Vagina (tissue), 2 donors: ENCODE measurements around the gene RNF128. TPM values are rescaled to one million over a fixed set of nuclear protein-coding genes. Genes with fewer than 3 reads are reported as not detected.

ENCODE experiments used
- DNase-seq, 2 donors: peaks; one replicate each; pipeline ENCODE4 v3.0.0-alpha.2; 2017; ENCODE audit errors: extremely low spot score in 2 of 2
- H3K27ac ChIP-seq: fragments of 200-600 bp; sonication (generic); one replicate; pipeline ENCODE4 v1.5.1; 2019
- H3K27me3 ChIP-seq: fragments of 200-600 bp; sonication (generic); one replicate; pipeline ENCODE4 v1.5.1; 2019
- H3K36me3 ChIP-seq, 2 donors: fragments of 200-600 bp; sonication (generic); one replicate each; pipeline ENCODE4 v1.5.1; 2017 to 2019
- H3K4me1 ChIP-seq: fragments of 200-600 bp; sonication (generic); one replicate; pipeline ENCODE4 v1.5.1; 2019
- H3K4me3 ChIP-seq, 2 donors: fragments of 200-600 bp; sonication (generic); 1 replicate in 1 of 2; 2 replicates in 1 of 2; pipeline ENCODE4 v1.5.1; 2016 to 2019
- H3K9me3 ChIP-seq: fragments of 200-600 bp; sonication (generic); one replicate; pipeline ENCODE4 v1.5.1; 2019
- CTCF ChIP-seq, 3 experiments: fragments of 450-650 bp in 2 of 3; fragments of 200-600 bp in 1 of 3; sonication (generic) in 1 of 3; IDR thresholded peaks; one replicate each; pipeline ENCODE4 v1.5.1; 2017 to 2019; ENCODE audit warnings: antibody characterized with exemption in 3 of 3, mild to moderate bottlenecking in 2 of 3, moderate library complexity in 2 of 3
- POLR2A ChIP-seq, 2 donors: fragments of 450-650 bp; IDR thresholded peaks; one replicate each; pipeline ENCODE4 v1.6.1; 2017; ENCODE audit warnings: antibody characterized with exemption in 2 of 2, mild to moderate bottlenecking in 2 of 2, moderate library complexity in 2 of 2
- POLR2AphosphoS5 ChIP-seq, 2 donors: sonication (generic); formaldehyde crosslinking; IDR thresholded peaks; one replicate each; pipeline ENCODE4 v1.9.0; 2017; ENCODE audit warnings: antibody characterized with exemption in 2 of 2, mild to moderate bottlenecking in 2 of 2, low read depth in 1 of 2; ENCODE audit not compliant: insufficient read depth in 1 of 2
- intact Hi-C: fragments of 100-400 bp; cut with DNase I; formaldehyde crosslinking; loops from one replicate; pipeline ENCODE4 v1.15.1; 2023
- total RNA-seq: library from RNA; depleted of rRNA; stranded (reverse); fragments of >200 nt; gene quantifications from one replicate; pipeline ENCODE4 v1.2.3, GENCODE V29; 2016

The RNF128 gene
- total RNA-seq, 1 donor from 2014 or later = 5.6 TPM

- no peak overlapping the region for H3K4me3 ChIP-seq
- intact Hi-C loops = no loop called here
- H3K27ac ChIP-seq = no peak overlapping the region
- H3K9me3 ChIP-seq = no peaks in the 10 kb centered on the region
- DNase-seq = no peak
- no peaks in the 10 kb centered on the region for H3K36me3 ChIP-seq
- no peaks in the 10 kb centered on the region for H3K4me1 ChIP-seq
- no peaks in the 10 kb centered on the region for H3K27me3 ChIP-seq
- TF ChIP-seq CTCF (IDR thresholded peaks at IDR 0.05) (no peak), POLR2AphosphoS5 (IDR thresholded peaks at IDR 0.05; ENCODE audit: insufficient read depth in 1 of 2, low read depth in 1 of 2) (no peak), POLR2A (IDR thresholded peaks at IDR 0.05) (no peak)
Measured at GRCh38 chrX:106711375-106711774, 15.1 kb upstream of the RNF128 start.

- TF ChIP-seq CTCF (IDR thresholded peaks at IDR 0.05) = no peak
- intact Hi-C loops = no loop called here
- Histone ChIP-seq H3K27ac (no peak overlapping the region), H3K4me3 (no peak overlapping the region), H3K27me3 (no peaks in the 10 kb centered on the region), H3K4me1 (no peaks in the 10 kb centered on the region), H3K36me3 (no peaks in the 10 kb centered on the region), H3K9me3 (no peaks in the 10 kb centered on the region)
- no peak for DNase-seq
Measured at GRCh38 chrX:106716004-106716403, 10.5 kb upstream of the RNF128 start.

GRCh38 chrX:106716463-106716862 is 10.0 kb upstream of the RNF128 start:
- no peak for TF ChIP-seq POLR2AphosphoS5 (IDR thresholded peaks at IDR 0.05; ENCODE audit: insufficient read depth in 1 of 2, low read depth in 1 of 2)
- DNase-seq = no peak
- no peak overlapping the region for H3K4me3 ChIP-seq
- H3K27me3 ChIP-seq = no peaks in the 10 kb centered on the region
- no peaks in the 10 kb centered on the region for H3K36me3 ChIP-seq
- no peaks in the 10 kb centered on the region for H3K4me1 ChIP-seq
- H3K9me3 ChIP-seq = no peaks in the 10 kb centered on the region
- no peak overlapping the region for H3K27ac ChIP-seq
- intact Hi-C loops = no loop called here

GRCh38 chrX:106718709-106719108 is 7.8 kb upstream of the RNF128 start:
- Histone ChIP-seq H3K9me3 (no peaks in the 10 kb centered on the region), H3K27ac (no peak overlapping the region), H3K4me1 (no peaks in the 10 kb centered on the region), H3K27me3 (no peaks in the 10 kb centered on the region), H3K36me3 (no peaks in the 10 kb centered on the region), H3K4me3 (no peak overlapping the region)
- DNase-seq = no peak
- TF ChIP-seq CTCF (IDR thresholded peaks at IDR 0.05) = no peak
- no peak for TF ChIP-seq POLR2A (IDR thresholded peaks at IDR 0.05)
- TF ChIP-seq POLR2AphosphoS5 (IDR thresholded peaks at IDR 0.05; ENCODE audit: insufficient read depth in 1 of 2, low read depth in 1 of 2) = no peak
- intact Hi-C loops = no loop called here

- TF ChIP-seq POLR2A (IDR thresholded peaks at IDR 0.05) = no peak
- TF ChIP-seq CTCF (IDR thresholded peaks at IDR 0.05) = no peak
- TF ChIP-seq POLR2AphosphoS5 (IDR thresholded peaks at IDR 0.05; ENCODE audit: insufficient read depth in 1 of 2, low read depth in 1 of 2) = no peak
- Histone ChIP-seq H3K4me3 (peak overlapping the region in 1 of 2 donors; percentile 46), H3K4me1 (no peaks in the 10 kb centered on the region), H3K9me3 (no peaks in the 10 kb centered on the region), H3K27me3 (no peaks in the 10 kb centered on the region), H3K27ac (no peak overlapping the region), H3K36me3 (no peaks in the 10 kb centered on the region)
- intact Hi-C loops = no loop called here
- DNase-seq = no peak
Measured at GRCh38 chrX:106725931-106726330, 570 bp upstream of the RNF128 start.

GRCh38 chrX:106728337-106728736 is 1.8 kb downstream of the RNF128 start:
- Histone ChIP-seq H3K36me3 (no peaks in the 10 kb centered on the region), H3K4me1 (no peaks in the 10 kb centered on the region), H3K27ac (no peak overlapping the region), H3K9me3 (no peaks in the 10 kb centered on the region), H3K27me3 (no peaks in the 10 kb centered on the region), H3K4me3 (no peak overlapping the region)
- no peak for TF ChIP-seq POLR2A (IDR thresholded peaks at IDR 0.05)
- TF ChIP-seq POLR2AphosphoS5 (IDR thresholded peaks at IDR 0.05; ENCODE audit: insufficient read depth in 1 of 2, low read depth in 1 of 2) = no peak
- TF ChIP-seq CTCF (IDR thresholded peaks at IDR 0.05) = no peak
- DNase-seq = no peak
- intact Hi-C loops = no loop called here
